Choroid plexus epithelial cell (primary cell): ENCODE results near the gene GARNL3.
A peak's percentile ranks its signal among the peaks of the same experiment; 100 is the strongest.

Source experiments
- DNase-seq: peaks from one replicate; pipeline ENCODE4 v3.0.0-alpha.2; 2010; ENCODE audit warnings: low read depth
- H3K4me3 ChIP-seq: 2 replicates; pipeline ENCODE4 v1.5.1; 2011; ENCODE audit warnings: low read depth, mild to moderate bottlenecking, control low read depth, low read length, moderate library complexity
- TF ChIP-seq, protein P1 (sequence below): conservative IDR thresholded peaks from 2 replicates; pipeline ENCODE4 v1.5.1; 2011; ENCODE audit warnings: low read depth, mild to moderate bottlenecking, control low read depth, inconsistent platforms, low read length, moderate library complexity

Gene GARNL3

DNA sequence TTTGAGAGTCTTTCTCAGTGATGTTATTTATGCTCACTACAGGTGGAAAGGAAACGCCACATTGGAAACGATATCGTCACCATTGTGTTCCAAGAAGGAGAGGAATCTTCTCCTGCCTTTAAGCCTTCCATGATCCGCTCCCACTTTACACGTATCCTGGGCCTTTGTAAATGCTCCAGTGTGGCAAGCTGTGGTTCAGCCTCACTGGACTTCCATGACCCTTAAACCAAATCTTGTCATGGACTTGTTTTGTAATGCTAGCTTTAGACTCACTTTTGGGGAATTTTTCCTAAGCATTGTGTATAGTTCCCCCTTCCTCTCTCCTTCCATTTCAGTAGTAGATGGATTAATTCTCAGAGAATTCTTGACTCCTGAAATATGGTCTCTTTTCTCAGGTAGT is 71.5 kb downstream of the GARNL3 start:
- TF ChIP-seq, protein P1, sequence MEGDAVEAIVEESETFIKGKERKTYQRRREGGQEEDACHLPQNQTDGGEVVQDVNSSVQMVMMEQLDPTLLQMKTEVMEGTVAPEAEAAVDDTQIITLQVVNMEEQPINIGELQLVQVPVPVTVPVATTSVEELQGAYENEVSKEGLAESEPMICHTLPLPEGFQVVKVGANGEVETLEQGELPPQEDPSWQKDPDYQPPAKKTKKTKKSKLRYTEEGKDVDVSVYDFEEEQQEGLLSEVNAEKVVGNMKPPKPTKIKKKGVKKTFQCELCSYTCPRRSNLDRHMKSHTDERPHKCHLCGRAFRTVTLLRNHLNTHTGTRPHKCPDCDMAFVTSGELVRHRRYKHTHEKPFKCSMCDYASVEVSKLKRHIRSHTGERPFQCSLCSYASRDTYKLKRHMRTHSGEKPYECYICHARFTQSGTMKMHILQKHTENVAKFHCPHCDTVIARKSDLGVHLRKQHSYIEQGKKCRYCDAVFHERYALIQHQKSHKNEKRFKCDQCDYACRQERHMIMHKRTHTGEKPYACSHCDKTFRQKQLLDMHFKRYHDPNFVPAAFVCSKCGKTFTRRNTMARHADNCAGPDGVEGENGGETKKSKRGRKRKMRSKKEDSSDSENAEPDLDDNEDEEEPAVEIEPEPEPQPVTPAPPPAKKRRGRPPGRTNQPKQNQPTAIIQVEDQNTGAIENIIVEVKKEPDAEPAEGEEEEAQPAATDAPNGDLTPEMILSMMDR, result no peak
- no peak overlapping the region for H3K4me3 ChIP-seq
- peak; percentile 51 for DNase-seq

DNA sequence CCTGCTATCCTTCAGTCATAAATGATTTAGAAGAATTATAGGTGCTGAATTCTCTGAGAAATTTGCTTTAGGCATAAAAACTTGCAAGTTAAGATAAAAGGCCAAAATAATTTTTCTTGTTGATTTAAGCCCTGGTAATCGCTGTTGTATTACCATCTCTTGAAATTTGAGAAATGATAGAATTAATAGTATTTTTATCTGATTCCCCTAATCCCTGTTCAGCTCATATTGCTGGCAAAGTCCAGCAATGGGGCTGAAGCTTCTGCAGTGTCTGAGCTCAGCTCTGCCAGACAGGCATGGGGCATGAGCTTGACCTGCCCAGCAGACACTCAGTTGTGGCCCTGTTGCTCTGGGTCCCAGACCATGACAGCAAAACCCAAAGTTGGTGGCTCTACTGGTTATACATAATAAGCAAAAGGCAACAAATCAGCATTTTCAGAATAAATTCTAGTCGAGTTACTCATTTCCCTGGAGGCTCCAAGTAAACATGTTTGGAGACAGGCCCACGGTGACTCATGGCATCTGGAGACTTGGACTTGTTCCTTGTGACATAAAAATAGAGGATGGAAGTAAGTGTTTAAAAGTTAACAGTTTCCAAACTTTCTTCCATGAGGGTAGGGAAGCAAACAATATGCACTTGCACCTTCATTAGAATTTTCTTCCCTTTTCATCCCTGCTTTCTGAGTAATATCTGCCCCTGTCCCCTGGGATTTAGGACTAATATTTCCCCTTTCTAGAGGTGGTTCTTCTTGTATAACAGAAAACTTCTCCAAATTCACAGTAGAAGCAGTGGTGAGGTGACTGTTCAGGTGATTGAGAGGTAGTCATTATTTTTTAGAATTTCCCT is 72.2 kb downstream of the GARNL3 start:
- H3K4me3 ChIP-seq, result no peak overlapping the region
- peak; percentile 96 for DNase-seq

DNA sequence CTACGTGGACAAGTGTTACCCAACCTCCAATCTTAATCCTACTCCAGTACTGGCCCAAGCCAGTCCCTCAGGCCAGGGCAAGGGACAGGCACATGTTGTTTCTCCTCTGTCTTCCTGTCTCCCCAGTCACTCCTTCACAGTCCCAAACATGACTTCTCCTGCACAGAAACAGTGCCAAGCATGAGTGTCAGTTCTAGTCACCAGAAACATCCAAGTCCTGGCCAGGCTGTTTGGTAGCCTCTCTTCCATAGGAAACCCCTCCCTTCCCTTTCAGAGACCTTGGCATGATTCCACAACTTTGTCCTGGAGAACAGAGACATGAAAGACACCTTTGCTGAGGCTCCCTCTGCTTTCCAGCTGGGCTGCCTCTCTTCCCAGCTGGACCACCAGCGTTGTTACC is 76.1 kb downstream of the GARNL3 start:
- TF ChIP-seq, protein P1, result no peak
- no peak for DNase-seq
- H3K4me3 ChIP-seq, result no peak overlapping the region

More for the DNA sequence above, 72.2 kb downstream of the GARNL3 start:
- TF ChIP-seq, protein P1, result no peak

DNA sequence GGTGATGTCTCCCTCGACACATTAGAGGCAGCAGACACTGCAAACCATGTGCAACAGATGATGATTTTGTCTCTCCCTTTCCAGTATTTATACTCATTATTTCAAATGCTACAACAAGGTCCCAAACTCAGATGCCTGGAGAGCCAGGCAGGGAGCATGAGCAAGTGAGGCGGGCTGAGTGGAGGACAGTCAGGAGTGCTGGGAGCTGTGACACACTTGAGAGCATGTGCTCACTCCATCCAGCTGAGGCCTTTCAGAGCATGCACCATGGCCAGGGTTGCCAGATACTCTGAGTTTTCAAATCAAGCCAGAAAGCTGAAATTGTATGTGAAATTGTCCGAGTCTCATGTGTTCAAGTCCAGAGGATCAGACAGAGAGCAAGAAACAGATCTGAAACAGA is 76.6 kb downstream of the GARNL3 start:
- H3K4me3 ChIP-seq, result no peak overlapping the region
- DNase-seq, result no peak
- TF ChIP-seq, protein P1, result no peak

DNA sequence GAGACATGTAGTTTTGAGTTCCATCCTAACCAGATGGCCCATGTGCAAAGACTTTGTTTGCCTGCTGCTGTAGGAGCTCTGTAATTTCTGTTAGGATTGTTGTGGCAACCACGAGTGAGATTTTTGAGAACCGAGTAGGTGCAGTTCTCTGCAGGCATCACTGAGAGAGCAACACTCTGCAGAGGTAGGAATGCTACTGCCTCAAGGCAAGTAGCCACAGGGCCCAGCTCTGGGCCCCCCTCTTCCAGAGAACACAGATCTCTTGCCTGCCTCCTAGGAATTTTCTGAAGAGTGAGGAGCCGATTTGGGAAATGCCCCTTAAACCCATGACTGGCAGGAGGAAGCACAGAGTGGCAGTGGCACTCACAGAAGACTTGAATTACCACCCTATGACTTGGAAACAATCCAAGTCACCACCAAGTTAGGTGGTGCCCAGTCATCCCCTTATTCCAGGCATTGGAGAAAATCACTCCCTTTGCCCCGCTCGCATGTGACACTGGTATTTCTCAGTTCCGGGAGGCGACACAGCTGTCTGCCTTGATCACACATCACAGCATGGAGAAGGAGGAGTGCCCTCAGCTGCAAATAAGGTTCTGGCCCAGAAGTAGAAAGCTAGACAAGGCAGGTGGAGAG is 79.9 kb downstream of the GARNL3 start:
- peak; percentile 48 for DNase-seq
- TF ChIP-seq, protein P1, result no peak
- no peak overlapping the region for H3K4me3 ChIP-seq

DNA sequence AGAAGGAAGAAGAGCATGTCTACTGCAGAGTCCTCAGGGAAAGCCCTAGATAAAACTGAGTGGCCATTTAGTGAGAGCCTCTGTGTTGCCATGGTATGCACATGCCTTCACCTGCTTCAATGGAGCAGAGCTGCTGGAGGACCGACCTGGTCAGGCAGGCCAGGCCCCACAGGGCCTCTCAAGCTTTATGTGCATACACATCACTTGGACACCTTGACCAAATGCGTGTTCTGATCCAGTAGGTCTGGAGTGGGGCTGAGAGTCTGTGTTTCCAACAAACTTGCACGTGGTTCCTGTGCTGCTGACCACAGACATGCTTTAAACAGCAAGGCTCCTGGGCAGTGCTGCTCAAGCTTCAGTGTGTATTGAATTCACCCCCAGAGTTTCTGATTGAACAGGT is 81.0 kb downstream of the GARNL3 start:
- TF ChIP-seq, protein P1, result no peak
- no peak overlapping the region for H3K4me3 ChIP-seq
- DNase-seq, result no peak
